ENCODE measurements around the gene STRADA. TPM values are rescaled to one million over a fixed set of nuclear protein-coding genes. Genes with fewer than 3 reads are reported as not detected.

Gene STRADA
- total and polyA plus RNA-seq, 2 of the 8 experiments (the other 6 are each of a cell fraction or from before 2014, with no cell fraction given): 35.6 to 43.3 TPM

DNA sequence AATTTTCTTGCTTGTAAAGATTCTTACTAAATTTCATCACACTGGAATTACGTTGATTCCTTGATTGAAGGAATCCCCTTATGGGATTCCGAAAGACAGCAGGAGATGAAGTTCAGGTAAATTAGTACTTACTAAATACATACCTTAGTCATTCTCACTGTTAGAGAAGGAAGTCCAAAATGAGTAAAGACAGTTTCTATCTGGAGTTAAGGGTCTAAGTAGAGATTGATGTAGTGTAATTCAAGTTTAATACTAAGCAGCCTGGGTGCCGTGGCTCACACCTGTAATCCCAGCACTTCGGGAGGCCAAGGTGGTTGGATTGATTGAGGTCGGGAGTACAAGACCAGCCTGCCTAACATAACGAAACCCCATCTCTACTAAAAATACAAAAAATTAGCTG, 41.9 kb upstream of the STRADA start:
- no peak overlapping the region for H2AFZ ChIP-seq (ENCODE audit: low read length)
- H4K20me1 ChIP-seq (replicated peaks in 1 of 2; ENCODE audit: control insufficient read depth in 1 of 2, insufficient read depth in 2 of 2, low read length in 2 of 2): peaks cover 11 to 14% of the 10 kb centered on the region in 2 experiments
- no peak overlapping the region for H4K5ac ChIP-seq (ENCODE audit: insufficient read length, low read depth, low read length)
- no peaks in the 10 kb centered on the region for H3K4me1 ChIP-seq (replicated peaks in 1 of 4; ENCODE audit: control insufficient read depth in 3 of 4, insufficient read depth in 4 of 4, low read length in 3 of 4)
- no peak overlapping the region for H3K18ac ChIP-seq (ENCODE audit: extremely low read depth, low read length)
- H3K56ac ChIP-seq (replicated peaks; ENCODE audit: insufficient read length, low read depth, low read length): no peak overlapping the region
- no peak overlapping the region for H4K8ac ChIP-seq (ENCODE audit: extremely low read depth, insufficient read depth, low read length)
- peaks cover 4% of the 10 kb centered on the region; the same call in 1 of the 2 replicates for H3K79me1 ChIP-seq (ENCODE audit: low read depth, low read length)
- H3K79me2 ChIP-seq (ENCODE audit: control insufficient read depth in 1 of 2, insufficient read depth in 2 of 2, low read length in 2 of 2): peaks cover 26 to 85% of the 10 kb centered on the region in 2 experiments
- H3K4me3 ChIP-seq (ENCODE audit: extremely low read depth in 1 of 4, insufficient read depth in 2 of 4, low read depth in 3 of 4, low read length in 4 of 4): no peak overlapping the region
- H4K91ac ChIP-seq (replicated peaks; ENCODE audit: insufficient read length, low read length): no peak overlapping the region
- no peak for DNase-seq (ENCODE audit: low read depth in 1 of 2, low spot score in 2 of 2)
- H2BK15ac ChIP-seq (ENCODE audit: low read length): no peak overlapping the region
- no peak overlapping the region for H2BK20ac ChIP-seq (ENCODE audit: low read length)
- H2BK5ac ChIP-seq (ENCODE audit: low read depth, low read length): no peak overlapping the region
- no peak for FAIRE-seq
- POLR2A ChIA-PET (ENCODE audit: partially characterized antibody): interaction anchor here (0.8 to 24.4 kb wide), 6 partner anchors 10 to 41 kb away, joined by 3 to 481 read pairs (median 8); partner anchors contain the start of genes CCDC47, DDX42, FTSJ3 and PSMC5
- no peak overlapping the region for H3K27ac ChIP-seq (ENCODE audit: low read depth, low read length)
- 79% methylated on average over 6 of the region's 6 CpGs; no CpG with 5 or more reads in 1 of the 2 experiments for WGBS, 2 experiments (ENCODE audit: extremely low coverage in 1 of 2, insufficient coverage in 1 of 2, insufficient read length in 1 of 2, insufficient replicate concordance in 2 of 2, low coverage in 1 of 2, low lambda C conversion rate in 2 of 2, missing lambda C conversion rate in 1 of 2)
- CTCF ChIA-PET (ENCODE audit: partially characterized antibody): interaction anchor here (1.1 to 2.3 kb wide), 2 partner anchors 9 to 47 kb away, joined by 3 to 10 read pairs; partner anchors contain the start of gene DDX42
- H3K14ac ChIP-seq (ENCODE audit: insufficient read length): no peak overlapping the region
- no peak overlapping the region for H2BK120ac ChIP-seq (replicated peaks; ENCODE audit: low read depth, low read length)
- H2BK12ac ChIP-seq (ENCODE audit: low read depth, low read length): no peak overlapping the region
- no peak overlapping the region for H3K4me2 ChIP-seq (ENCODE audit: insufficient read depth in 1 of 2, low read depth in 2 of 2, low read length in 2 of 2)
- H3K9me3 ChIP-seq (ENCODE audit: insufficient read depth in 2 of 2, low read depth in 1 of 2, low read length in 1 of 2): no peaks in the 10 kb centered on the region
- H3K23ac ChIP-seq (ENCODE audit: insufficient read length): no peak overlapping the region
- no peaks in the 10 kb centered on the region; the same call in 1 of the 2 replicates for H3K23me2 ChIP-seq (ENCODE audit: low read depth, low read length)
- no peak overlapping the region for H3K9ac ChIP-seq (replicated peaks in 1 of 4; ENCODE audit: extremely low read depth in 1 of 4, low read depth in 3 of 4, low read length in 3 of 4)
- H3K4ac ChIP-seq (replicated peaks; ENCODE audit: insufficient read length, low read depth, low read length): no peak overlapping the region
- H3K27me3 ChIP-seq (replicated peaks in 1 of 4; ENCODE audit: control insufficient read depth in 3 of 4, extremely low read depth in 1 of 4, insufficient read depth in 3 of 4, low read length in 3 of 4): no peaks in the 10 kb centered on the region
- no peak overlapping the region for H2AK5ac ChIP-seq (ENCODE audit: low read depth, low read length)
- H3K36me3 ChIP-seq (ENCODE audit: control insufficient read depth in 2 of 4, insufficient read depth in 4 of 4, low read length in 3 of 4): peaks cover 8 to 53% (median 28%) of the 10 kb centered on the region in 4 experiments
- TF ChIP-seq KDM4A (IDR thresholded peaks at IDR 0.05; ENCODE audit: low read depth, low read length, severe bottlenecking) (no peak), KDM1A (IDR thresholded peaks at IDR 0.05; ENCODE audit: borderline replicate concordance, low read length) (no peak), SRF (IDR thresholded peaks at IDR 0.05; ENCODE audit: low read depth, low read length) (no peak), BRCA1 (IDR thresholded peaks at IDR 0.05; ENCODE audit: low read depth, low read length) (no peak), EGR1 (IDR thresholded peaks at IDR 0.05; ENCODE audit: borderline replicate concordance, low read depth, low read length) (no peak), EZH2 (IDR thresholded peaks at IDR 0.05; ENCODE audit: low read depth, low read length, severe bottlenecking) (no peak), CEBPB (IDR thresholded peaks at IDR 0.05; ENCODE audit: low read depth, low read length) (no peak), RAD21 (IDR thresholded peaks at IDR 0.05 in 1 of 2, conservative IDR thresholded peaks at IDR 0.05 in 1 of 2; ENCODE audit: low read depth in 2 of 2, low read length in 2 of 2) (no peak), RXRA (IDR thresholded peaks at IDR 0.05; ENCODE audit: insufficient read depth, low read depth, low read length) (no peak), ATF2 (IDR thresholded peaks at IDR 0.05; ENCODE audit: low read length) (no peak)
- TF ChIP-seq, protein P1, sequence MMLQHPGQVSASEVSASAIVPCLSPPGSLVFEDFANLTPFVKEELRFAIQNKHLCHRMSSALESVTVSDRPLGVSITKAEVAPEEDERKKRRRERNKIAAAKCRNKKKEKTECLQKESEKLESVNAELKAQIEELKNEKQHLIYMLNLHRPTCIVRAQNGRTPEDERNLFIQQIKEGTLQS (IDR thresholded peaks at IDR 0.05; ENCODE audit: insufficient read depth, low read depth, low read length): no peak

Data from H1 (cell line).